ENCODE data around the gene MORF4L2. TPM values are rescaled to one million over a fixed set of nuclear protein-coding genes. Genes with fewer than 3 reads are reported as not detected.

MORF4L2 gene
- total RNA-seq, 4 donors from 2014 or later: 299 to 400 (median 353) TPM

- Histone ChIP-seq H3K4me3 (no peak overlapping the region), H3K36me3 (no peaks in the 10 kb centered on the region), H3K9me3 (no peaks in the 10 kb centered on the region), H3K27me3 (no peaks in the 10 kb centered on the region), H3K4me1 (peaks cover 0 to 9% (median 5%) of the 10 kb centered on the region in 4 donors), H3K27ac (replicated peaks in 1 of 4) (no peak overlapping the region)
- DNase-seq (ENCODE audit: extremely low spot score): no peak
- TF ChIP-seq, protein P1, sequence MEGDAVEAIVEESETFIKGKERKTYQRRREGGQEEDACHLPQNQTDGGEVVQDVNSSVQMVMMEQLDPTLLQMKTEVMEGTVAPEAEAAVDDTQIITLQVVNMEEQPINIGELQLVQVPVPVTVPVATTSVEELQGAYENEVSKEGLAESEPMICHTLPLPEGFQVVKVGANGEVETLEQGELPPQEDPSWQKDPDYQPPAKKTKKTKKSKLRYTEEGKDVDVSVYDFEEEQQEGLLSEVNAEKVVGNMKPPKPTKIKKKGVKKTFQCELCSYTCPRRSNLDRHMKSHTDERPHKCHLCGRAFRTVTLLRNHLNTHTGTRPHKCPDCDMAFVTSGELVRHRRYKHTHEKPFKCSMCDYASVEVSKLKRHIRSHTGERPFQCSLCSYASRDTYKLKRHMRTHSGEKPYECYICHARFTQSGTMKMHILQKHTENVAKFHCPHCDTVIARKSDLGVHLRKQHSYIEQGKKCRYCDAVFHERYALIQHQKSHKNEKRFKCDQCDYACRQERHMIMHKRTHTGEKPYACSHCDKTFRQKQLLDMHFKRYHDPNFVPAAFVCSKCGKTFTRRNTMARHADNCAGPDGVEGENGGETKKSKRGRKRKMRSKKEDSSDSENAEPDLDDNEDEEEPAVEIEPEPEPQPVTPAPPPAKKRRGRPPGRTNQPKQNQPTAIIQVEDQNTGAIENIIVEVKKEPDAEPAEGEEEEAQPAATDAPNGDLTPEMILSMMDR (IDR thresholded peaks at IDR 0.05): no peak
- no peak for TF ChIP-seq POLR2AphosphoS5 (IDR thresholded peaks at IDR 0.05)
- no peak for TF ChIP-seq POLR2A (IDR thresholded peaks at IDR 0.05; ENCODE audit: low read depth)
- no peak for TF ChIP-seq EP300 (IDR thresholded peaks at IDR 0.05)
- intact Hi-C loops (cut with DNase I): loop anchor here (5.0 kb wide), 1 partner anchor 37 kb away; no protein-coding TSS in a partner anchor
- 56% methylated on average over 2 of the region's 2 CpGs for WGBS
Measured at GRCh38 chrX:103635436-103635835, 51.1 kb downstream of the MORF4L2 start.

DNA sequence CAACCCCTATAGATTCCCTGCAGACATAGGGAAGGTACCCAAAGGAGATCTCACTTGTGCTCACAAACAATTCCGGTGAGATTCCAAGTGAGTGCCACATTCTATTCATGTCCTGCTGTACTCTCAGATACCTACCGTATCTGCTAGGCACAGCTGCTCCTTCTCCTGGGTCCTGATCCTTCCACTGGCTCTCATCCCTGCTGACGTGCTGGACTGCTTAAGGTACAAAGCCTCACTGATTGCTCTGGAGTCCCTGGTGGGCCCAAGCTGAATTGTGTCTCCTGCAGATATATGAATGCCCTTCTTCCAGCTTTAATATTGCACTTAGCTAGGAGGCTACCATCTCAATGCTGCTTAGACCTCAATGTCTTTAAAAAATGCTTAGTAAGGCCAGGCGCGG is 55.4 kb downstream of the MORF4L2 start:
- Histone ChIP-seq H3K4me1 (peaks cover 5 to 26% (median 15%) of the 10 kb centered on the region in 4 donors), H3K4me3 (peak overlapping the region in 3 of 4 donors; percentile 15 to 69 (median 65)), H3K27me3 (no peaks in the 10 kb centered on the region), H3K9me3 (no peaks in the 10 kb centered on the region), H3K36me3 (no peaks in the 10 kb centered on the region), H3K27ac (replicated peaks in 1 of 4) (peak overlapping the region in 1 of 4 donors; percentile 10)
- intact Hi-C loops (cut with DNase I): loop anchor here (5.0 kb wide), 2 partner anchors 51 to 99 kb away; no protein-coding TSS in a partner anchor
- 71% methylated on average over 5 of the region's 5 CpGs for WGBS
- TF ChIP-seq POLR2AphosphoS5 (IDR thresholded peaks at IDR 0.05) (no peak), EP300 (IDR thresholded peaks at IDR 0.05) (no peak), POLR2A (IDR thresholded peaks at IDR 0.05; ENCODE audit: low read depth) (no peak)
- TF ChIP-seq, protein P1 (IDR thresholded peaks at IDR 0.05): no peak
- no peak for DNase-seq (ENCODE audit: extremely low spot score)

DNA sequence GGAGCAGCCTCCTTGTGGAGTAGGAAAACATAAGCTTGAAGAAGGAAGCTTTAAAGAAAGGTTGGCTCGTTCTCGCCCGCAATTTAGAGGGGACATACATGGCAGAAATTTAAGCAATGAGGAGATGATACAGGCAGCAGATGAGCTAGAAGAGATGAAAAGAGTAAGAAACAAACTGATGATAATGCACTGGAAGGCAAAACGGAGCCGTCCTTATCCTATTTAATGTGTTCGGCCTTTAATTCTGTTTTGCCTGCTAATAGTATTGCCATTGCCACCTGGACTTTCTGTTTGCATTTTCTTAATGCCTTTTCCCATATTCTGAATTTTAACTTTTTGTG is 56.4 kb downstream of the MORF4L2 start:
- H3K4me3 ChIP-seq: peak overlapping the region; percentile 62 to 75 (median 67)
- TF ChIP-seq EP300 (IDR thresholded peaks at IDR 0.05): no peak
- TF ChIP-seq, protein P1 (IDR thresholded peaks at IDR 0.05): peak in 1 of 3 experiments; percentile 1
- TF ChIP-seq POLR2A (IDR thresholded peaks at IDR 0.05; ENCODE audit: low read depth): no peak
- no peak for TF ChIP-seq POLR2AphosphoS5 (IDR thresholded peaks at IDR 0.05)
- H3K27me3 ChIP-seq: no peaks in the 10 kb centered on the region
- WGBS: 37% methylated on average over 6 of the region's 6 CpGs
- no peaks in the 10 kb centered on the region for H3K36me3 ChIP-seq
- H3K27ac ChIP-seq (replicated peaks in 1 of 4): peak overlapping the region; percentile 90 to 93 (median 92)
- H3K4me1 ChIP-seq: peaks cover 5 to 35% (median 21%) of the 10 kb centered on the region in 4 donors
- no peak for DNase-seq (ENCODE audit: extremely low spot score)
- no peaks in the 10 kb centered on the region for H3K9me3 ChIP-seq
- intact Hi-C loops (cut with DNase I): loop anchor here (5.0 kb wide), 2 partner anchors 52 to 98 kb away; no protein-coding TSS in a partner anchor

DNA sequence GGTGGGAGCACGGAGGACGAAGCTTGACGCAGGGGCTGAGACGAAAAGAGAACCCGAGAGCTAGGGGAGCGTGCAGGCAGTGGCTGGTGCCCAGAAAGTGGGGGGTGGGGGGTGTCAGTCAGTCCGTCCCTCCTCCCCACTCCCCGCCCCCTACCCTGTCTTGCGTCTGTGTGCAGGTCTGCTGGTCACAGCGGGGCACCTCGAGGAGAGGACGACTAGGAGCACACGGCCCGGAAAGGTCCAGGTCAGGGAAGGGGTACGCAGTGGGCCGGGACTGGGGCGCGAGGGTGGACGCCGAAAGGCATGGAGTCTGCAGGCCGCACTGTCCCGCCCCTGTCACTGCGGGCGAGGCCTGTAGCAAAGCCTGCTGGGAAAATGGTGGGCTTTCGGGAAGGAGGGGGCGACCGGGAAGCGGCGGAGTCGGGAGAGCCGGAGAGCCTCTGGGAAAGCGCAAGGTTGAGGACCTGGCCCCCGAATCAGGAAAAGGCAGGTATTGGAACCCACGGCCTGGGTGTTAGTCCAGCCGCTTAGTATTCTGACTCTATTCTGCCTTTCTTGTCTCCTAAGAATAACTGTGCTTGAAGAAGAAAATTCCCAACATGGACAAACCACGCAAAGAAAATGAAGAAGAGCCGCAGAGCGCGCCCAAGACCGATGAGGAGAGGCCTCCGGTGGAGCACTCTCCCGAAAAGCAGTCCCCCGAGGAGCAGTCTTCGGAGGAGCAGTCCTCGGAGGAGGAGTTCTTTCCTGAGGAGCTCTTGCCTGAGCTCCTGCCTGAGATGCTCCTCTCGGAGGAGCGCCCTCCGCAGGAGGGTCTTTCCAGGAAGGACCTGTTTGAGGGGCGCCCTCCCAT is 57.0 kb downstream of the MORF4L2 start:
- Histone ChIP-seq H3K27ac (replicated peaks in 1 of 4) (peak overlapping the region; percentile 90 to 93 (median 92)), H3K4me3 (peak overlapping the region; percentile 62 to 75 (median 67)), H3K36me3 (no peaks in the 10 kb centered on the region), H3K27me3 (no peaks in the 10 kb centered on the region), H3K4me1 (peaks cover 5 to 37% (median 23%) of the 10 kb centered on the region in 4 donors), H3K9me3 (no peaks in the 10 kb centered on the region)
- 20% methylated on average over 31 of the region's 49 CpGs for WGBS
- intact Hi-C loops (cut with DNase I): loop anchor here (5.0 kb wide), 2 partner anchors 53 to 97 kb away; no protein-coding TSS in a partner anchor
- no peak for DNase-seq (ENCODE audit: extremely low spot score)
- TF ChIP-seq, protein P1 (IDR thresholded peaks at IDR 0.05): peak; percentile 45 to 53 (median 47)
- TF ChIP-seq POLR2A (IDR thresholded peaks at IDR 0.05; ENCODE audit: low read depth) (no peak), EP300 (IDR thresholded peaks at IDR 0.05) (peak; percentile 54), POLR2AphosphoS5 (IDR thresholded peaks at IDR 0.05) (peak; percentile 57 to 63)
